Thyroid gland (tissue), 4 donors: ENCODE results near the gene PDPK1.
"Not testable (repeated sequence)": the region's sequence is repeated elsewhere in the genome, so short reads cannot be mapped to it uniquely, and the experiment has no call there.

Experiments
- CTCF ChIP-seq, 6 experiments: fragments of 200-600 bp in 3 of 6; fragments of 450-650 bp in 3 of 6; sonication (generic) in 3 of 6; IDR thresholded peaks; one replicate each; pipeline ENCODE4 v1.5.1; 2016 to 2019; ENCODE audit warnings: antibody characterized with exemption in 6 of 6, mild to moderate bottlenecking in 2 of 6, inconsistent platforms in 1 of 6, moderate library complexity in 1 of 6
- POLR2A ChIP-seq, 2 donors: fragments of 450-650 bp; IDR thresholded peaks; one replicate each; pipeline ENCODE4 v1.6.1; 2017; ENCODE audit warnings: antibody characterized with exemption in 2 of 2, mild to moderate bottlenecking in 2 of 2, moderate library complexity in 1 of 2

DNA sequence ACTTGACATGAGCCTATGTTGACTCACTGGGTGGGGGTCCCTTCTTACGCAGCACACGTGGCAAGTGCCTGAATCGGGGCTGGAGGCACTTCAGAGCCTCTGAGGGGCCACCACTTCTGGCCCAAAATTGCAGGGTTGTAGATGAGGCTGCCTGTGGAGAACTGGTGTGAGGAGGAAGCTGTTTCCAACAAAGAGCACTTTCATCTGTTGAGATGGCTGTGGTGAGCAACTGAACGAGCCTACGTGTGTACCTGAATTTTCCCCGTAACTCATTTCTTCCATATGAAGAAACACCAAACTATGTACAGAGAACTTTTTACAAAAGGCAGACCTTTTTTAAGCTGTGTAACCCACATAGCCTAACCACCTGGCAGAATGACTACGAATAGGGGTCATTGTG is 64.4 kb downstream of the PDPK1 start:
- not testable (repeated sequence) for TF ChIP-seq CTCF, POLR2A (IDR thresholded peaks at IDR 0.05)
